T-helper 22 cell (primary cell): ENCODE data around the gene RERE.

ENCODE experiments used
- DNase-seq: peaks from one replicate; pipeline ENCODE4 v3.0.0-alpha.2; 2020; ENCODE audit warnings: low read depth

RERE gene

DNA sequence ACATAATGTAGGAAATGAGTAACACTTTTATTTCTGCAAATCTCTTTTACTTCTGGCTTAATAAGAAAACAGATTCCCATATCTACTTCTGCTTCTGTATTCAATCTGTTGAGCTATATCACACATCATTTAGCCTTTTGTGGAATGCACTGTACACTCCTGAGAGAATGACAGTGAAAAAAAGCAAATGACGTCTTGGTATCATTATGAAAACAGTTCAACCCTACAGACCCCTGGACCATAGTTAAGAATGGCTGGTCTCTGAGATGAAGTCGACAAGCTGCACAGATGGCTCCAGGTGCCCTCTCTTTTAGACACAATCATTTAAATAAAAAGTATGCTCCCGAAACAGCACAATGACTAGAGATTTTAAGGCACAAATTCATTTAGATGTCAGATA, 247.0 kb downstream of the RERE start:
- no peak for DNase-seq

DNA sequence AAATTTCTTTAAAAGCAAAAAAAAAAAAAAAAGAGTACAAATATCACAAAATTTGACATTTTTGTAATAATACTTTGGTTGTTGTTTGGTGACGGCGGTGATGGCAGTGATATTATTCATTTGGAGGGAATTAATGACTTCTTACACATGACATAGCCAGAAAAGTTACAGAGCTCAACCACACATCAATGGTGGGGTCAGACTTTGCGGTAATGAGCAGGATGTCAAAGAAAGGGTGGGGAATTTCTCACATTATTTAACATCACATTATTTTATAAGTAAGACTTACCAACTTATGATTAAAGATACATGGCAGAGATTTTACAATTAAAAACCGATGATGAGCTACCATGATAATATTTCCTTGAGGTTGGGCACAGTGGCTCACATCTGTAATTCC, 248.2 kb downstream of the RERE start:
- no peak for DNase-seq

DNA sequence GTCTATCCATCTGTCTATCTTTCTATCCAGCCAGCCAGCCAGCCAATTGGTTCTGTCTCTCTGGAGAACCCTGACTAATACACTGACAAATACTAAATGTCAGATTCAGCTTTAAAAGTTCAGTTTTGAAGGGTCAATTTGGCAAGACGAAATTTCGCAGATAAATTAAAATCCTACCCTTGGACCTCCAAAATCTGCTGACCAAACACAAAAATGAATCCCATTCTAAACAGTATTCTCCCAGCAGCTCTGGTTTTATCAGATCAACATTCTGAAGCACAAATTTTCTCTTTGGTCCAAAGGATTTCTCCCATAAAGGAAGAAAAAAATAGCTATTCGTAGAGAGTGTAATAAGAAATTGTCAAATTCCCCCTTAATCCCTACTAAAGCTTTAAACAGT, 248.6 kb downstream of the RERE start:
- DNase-seq, result no peak

DNA sequence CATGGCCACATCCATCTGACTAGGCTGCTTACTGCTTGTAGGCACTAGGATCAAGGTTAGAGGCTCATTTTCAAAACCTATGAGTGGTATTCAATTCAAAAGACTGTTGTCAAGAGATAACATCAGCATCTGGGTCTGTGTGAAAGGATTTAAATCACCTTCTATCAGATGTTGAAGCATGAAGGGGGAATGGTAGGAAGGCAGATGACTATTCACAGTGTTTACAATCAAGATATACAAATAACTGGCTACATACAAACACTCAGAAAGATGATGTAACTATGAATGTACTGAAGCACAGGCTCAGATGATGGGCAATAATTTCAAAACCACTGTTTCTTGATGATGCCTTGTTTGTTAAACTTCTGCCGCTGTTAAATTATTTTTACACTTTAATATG, 250.3 kb downstream of the RERE start:
- no peak for DNase-seq

DNA sequence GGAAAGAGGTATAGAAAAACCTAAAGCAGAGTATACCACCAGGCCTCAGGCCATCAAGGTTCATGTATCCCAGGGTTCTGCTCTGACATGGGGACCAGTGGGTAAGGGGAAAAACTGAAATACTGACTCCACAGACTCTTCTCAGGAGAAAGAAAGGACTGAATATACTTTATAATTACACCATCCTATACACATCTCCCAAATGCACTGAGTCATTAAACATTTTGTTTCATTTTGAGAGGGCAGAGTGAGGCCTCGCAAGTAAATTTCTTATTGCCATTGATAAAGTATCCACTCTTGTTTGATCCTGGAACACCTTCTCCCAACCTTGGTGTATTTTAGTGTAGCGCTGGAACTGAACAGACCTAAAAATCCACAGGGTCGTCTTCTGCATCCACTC, 251.6 kb downstream of the RERE start:
- no peak for DNase-seq

DNA sequence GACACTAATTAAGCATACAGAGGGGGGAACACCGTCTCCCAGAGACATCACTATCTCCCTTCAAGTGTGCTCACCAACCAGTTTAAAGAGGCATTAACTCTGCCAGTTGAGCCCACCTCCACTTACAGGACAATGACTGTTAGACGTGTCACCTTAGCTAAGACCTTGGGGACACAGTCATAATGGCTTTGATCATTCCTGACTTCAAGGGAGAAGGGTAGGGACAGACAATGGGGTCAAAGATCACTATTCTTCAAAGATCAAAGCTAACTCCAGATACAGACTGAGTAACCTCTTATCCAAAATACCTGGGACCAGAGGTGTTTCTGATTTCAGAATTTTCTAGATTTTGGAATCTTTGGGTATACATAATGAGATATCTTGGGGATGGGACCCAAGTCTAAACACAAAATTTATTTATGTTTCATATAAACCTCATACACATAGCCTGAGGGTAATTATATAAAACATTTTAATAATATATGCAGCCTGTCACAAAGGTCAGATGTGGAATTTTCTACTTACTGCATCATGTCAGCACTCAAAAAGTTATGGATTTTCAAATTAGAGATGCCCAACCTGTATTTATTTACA, 253.4 kb downstream of the RERE start:
- no peak for DNase-seq

DNA sequence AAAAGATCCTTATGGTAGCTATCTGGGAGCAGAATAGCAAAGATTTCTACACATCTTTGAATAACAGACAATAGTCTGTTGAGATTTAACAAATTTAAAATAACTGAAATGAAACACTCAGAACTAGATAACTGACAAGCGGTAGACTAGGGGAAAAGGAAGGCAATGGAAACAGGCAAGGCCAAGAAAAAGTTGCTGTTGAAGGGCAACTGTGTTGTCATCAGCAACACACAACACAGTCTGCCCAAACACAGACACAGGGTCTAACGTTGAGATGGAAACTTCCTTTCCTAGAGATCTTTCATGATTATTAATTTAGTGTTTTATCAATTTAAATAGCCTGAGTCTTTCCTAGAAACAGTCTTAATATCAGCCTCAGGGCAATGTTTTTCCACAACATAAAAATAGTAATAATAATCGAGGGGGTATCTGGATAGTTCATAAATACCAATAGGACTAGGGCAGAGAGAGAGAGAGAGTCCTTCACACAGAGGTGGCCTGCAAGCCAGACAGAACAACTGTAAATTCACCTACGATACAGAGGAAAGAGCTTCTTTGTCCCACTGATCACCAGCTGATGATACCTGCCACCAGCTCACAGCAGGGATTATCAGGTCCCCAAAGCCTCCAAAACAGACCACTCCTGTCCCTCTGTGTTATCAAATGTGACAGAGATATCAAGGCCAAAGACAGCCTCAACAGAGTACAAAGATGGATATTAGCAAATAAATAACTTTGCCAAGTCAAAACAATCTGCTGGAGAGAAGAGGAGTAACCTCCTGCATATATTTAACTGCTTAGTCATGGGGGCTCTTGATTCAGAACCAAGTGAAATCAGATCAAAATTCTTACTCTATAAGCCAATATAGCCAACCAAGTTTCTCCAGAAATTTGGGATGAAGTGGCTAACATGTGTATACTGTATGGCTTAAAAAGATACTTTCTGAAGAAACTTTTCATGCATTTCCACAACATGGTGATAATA, 254.3 kb downstream of the RERE start:
- no peak for DNase-seq

DNA sequence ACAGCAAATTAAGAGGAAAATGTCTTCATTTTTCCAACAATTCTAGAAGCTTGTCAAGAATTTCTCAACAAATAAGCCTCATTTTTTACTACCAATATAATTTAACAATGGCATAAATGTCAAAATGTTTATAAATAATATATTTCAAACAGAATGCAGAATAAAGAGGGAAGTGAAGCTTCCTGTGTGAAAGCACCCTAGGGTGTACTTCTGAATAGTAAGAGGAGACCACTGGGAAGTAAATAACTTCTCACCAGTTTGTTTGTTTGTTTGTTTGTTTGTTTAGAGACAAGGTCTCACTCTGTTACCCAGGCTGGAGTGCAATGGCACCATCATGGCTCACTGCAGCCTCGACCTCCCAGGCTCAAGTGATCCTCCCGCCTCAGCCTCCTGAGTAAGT, 255.2 kb downstream of the RERE start:
- DNase-seq, result no peak

DNA sequence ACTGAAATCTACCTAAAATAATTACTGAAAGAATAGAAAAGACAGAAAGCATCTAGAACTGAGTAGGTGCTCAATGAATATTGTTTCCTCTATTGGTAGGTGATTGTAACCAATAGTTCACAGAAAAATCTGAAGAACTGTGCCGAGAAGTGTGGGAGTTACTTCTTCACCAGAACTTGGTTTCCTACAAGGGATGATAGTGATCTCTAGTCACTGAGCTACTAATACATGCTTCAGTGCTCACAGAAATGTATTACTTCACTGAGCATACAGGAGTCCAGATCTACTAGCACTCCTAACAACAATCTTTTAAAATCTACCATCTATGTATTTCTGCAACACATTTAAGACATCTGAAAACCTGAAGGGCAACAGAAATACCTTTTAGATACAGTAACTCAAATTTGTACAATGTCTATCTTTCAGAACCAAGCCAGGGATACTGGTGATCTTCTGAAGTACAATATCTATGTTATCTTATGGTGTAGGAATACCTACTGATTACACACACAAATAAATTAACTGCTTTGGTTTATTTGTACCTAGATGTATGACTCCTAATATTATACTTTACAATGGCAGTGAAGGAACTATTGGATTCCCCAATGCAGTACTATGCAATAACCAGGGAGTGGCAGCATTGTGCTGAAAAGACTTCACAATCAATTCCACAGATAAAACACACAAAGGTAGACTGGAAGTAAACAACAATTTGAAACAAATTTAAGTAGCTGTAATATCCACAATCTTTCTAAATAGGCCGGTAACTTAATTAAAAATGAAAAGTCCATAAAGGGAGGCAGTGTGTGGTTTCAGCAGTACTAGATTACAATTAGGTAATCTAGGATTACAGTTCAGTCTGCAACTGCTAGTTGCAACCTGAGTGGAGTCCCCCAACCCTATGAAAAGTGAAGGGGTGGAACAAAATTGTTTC, 256.6 kb downstream of the RERE start:
- DNase-seq, result peak; percentile 7

DNA sequence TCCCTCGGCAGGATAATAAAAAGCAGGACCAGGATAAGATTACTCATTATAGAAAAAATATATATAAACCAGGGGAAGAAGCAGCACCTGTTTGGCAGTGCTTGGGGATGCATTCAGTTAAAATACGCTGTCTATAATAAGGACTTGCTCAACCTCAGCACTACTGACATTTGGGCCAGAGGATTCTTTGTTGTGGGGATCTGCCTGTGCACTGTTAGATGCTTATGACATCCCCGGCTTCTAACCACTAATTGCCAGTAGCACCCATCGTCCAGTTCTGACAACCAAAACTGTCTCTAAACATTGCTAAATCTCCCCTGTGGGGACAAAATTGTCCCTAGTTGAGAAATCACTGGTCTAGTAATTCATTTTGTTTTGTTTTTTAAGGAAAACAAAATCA, 257.4 kb downstream of the RERE start:
- DNase-seq, result no peak

DNA sequence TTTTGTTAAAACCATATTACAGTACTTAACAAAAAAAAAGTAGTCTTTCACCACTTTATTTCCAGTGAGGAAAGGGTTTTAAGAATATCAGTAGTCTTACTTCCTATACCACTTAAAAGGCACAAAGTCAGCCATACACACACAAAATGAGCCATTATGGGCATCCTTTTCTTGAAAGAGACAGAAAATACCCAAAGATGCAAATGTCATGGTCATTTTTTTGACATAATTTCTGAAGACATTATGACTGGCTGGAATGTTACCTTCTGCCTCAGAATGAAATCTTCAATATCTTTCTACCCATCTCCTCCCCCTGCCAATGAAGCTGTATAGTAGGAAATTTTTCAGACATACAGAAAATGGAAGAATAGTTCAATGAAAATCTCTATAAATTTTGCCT, 261.9 kb downstream of the RERE start:
- DNase-seq, result no peak

DNA sequence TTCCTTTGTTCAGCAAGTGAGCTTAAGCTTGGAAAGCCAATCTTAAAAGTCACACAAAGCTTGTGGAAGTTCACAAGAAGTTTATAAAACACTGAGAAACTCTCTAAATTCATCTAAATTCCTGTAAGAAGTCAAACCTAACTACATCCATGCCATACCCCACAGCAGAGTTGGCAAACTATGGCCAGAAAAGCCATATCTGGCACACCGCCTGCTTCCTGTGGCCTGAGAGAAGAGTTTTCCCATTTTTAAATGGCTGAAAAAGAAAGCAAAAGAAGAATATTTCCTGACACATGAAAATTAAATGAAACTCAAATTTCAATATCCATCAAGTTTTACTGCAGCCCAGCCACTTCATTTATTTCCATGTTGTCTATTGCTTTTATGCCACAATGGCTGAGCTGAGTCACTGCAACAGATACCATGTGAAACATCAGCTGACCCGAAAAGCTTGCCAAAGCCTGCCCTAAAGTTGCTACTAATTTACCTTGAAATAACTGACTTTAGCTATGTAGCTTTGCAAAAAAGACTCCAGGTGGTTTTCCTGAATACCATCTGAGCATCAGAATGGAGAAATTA, 262.4 kb downstream of the RERE start:
- no peak for DNase-seq

DNA sequence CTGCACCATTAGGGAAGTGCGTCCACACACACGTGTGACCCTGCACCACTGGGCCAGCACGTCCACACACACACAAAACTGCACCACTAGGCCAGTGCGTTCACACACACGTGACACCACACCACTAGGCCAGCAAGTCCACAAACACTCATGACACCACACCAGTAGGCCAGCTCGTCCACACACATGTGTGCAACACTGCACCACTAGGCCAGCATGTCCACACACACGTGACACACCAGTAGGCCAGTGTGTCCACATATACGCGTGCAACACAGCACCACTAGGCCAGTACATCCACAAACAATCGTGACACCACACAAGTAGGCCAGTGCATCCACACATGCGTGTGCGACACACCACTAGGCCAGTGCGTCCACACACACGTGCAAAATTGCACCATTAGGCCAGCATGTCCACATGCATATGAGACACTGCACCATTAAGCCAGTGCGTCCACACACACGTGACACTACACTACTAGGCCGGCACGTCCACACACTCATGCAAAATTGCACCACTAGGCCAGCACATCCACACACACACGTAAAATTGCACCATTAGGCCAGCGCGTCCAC, 264.5 kb downstream of the RERE start:
- no peak for DNase-seq

DNA sequence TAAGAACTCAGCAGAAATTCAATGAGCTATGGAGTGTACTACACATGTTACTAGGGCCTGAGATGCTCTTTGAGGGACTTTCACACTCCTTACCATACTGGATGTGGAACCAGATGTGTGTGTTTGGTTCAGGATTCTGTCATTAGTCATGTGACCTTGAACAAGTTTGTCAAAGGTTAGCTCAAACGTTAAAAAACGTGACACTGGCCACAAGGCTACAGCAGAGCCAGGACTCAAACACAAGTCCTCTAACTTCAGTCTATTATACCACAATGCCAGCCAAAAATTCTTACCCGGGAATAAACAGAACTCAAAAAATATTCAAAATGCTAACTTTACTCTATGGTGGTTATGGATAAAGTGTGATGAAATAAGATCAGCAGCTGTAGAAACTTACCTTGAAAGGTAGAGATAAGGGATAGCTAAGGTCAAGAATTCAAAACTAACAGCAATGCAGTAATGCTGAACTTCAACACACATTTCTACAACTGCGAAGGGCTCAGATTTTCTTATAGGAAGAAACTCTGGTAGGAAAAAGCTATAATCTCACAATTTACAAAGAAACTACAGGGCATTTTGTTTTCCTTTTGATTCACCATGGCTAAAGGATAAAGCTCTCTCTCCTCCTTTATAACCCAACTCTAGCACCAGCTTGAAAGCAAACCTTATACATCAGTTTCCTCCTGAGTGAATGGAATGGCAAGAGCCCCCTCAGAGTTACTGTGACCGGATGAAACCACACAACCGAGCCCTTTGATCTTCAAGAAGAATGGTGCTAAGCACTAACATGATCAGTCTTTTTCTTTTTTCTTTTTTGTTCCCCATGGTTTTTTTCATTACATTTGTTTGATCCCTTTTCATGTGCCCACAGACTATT, 265.6 kb downstream of the RERE start:
- no peak for DNase-seq

DNA sequence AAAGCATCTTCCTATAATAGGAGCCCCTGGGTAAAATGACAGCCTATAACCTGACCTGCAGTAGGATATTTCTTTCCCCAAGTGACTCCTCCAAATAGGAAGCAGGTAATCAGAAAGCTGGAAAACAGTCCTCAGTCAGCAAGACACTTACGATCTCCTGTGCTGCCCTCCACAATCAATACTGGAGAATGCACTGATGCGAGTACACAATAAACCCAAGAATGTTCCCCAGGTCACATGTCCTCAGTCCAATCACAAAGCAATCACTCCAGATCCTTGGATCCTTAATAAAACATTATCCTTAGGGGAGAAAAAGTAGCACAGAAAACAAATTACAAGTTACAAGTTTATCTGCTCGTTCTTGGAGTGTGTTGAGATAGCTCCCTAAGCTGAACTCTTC, 266.4 kb downstream of the RERE start:
- DNase-seq, result no peak

DNA sequence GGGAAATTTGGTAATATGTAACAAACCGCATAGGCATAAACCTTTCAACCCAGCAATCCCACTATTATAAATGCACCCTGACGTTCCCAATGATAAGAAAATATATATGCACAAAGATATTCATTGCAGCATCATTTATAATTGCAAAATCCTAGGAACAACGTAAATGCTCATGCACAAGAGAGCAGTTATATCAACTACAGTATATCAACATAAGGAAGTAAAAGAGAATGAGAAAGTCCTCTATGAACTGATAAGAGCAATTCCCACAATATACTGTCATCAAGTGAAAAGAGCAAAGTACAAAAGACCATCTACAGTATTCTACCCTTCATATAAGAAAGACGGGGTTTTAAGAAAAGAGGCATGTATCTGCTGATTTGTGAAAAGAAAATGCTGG, 269.6 kb downstream of the RERE start:
- DNase-seq, result no peak

DNA sequence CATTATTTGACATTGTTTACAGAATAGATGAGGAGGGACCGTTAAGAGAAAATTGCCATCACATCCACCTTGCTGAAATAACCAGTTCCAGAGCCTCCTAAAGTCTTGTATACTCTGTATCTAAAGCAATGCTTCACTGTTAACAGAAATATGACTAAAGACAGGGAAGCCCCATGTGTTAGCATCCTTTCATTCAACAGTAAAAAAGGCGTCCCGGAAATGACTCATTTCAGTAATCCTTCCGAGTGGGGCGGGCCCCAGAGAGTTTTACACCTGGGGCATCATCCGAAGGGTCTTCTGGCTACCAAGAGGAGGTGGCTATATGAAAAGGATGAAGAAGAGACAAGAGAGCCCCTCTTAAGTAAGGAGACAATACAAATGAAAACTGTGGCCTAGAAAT, 272.4 kb downstream of the RERE start:
- no peak for DNase-seq

DNA sequence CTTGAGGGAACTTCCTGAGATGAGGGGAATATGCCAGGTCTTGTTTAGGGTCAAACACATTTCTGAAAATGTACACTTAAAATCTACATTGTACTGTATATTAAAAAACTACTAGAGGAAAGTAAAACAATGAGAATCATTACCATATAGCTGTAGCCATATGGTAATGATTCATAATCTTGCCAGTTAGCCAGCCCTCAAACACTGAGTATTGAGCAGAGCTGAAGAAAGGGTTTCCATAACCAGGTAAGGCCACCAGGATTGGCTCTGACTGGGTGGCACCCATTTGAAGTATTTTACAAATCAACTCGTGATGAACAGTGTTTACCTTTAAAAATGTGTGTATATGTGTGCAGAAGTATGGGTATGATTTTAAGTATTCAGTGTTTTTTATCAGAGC, 272.8 kb downstream of the RERE start:
- DNase-seq, result no peak

DNA sequence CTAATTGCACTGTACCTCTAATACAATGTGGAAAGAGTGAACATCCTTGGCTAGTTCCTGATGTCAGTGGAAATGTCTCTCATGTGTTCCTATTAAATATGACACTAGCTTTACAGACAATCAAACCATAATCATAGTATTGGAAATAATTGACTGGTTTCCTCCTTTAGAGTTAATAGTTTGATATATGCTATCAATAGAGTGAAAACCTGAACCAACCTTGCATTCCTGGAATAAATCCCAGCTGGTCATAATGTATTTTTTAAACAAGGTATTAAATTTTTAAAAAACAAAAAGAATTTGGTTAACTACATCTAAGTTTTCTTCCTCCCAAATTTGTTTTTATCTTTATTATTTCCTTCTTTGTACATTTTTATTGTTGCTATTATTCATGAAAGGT, 273.5 kb downstream of the RERE start:
- no peak for DNase-seq

DNA sequence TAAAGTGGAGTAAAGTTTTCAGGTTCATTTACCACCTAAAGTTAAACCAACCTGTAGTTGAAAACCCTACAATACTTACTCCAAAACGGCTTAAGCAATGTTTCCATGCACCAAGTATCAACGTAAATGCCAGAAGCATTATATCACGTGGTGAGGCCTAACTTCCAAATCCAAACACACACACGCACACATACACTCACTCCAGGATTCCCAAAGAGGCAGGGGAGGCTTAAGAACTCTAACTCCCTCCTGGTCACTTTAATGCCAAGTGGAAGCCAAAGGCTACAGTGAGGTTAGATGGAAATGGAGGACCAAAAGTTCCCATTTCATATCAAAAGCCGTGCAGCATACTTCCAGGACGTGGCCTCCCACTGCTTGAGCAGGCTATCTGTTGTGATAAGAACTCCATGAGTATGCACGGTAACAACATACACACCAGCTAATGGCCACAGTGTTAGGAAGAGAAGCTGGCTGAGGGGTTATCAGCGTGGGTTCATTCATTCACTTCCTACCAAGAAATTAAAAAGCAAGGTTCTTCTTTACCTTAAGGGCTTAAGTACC, 275.4 kb downstream of the RERE start:
- DNase-seq, result no peak

DNA sequence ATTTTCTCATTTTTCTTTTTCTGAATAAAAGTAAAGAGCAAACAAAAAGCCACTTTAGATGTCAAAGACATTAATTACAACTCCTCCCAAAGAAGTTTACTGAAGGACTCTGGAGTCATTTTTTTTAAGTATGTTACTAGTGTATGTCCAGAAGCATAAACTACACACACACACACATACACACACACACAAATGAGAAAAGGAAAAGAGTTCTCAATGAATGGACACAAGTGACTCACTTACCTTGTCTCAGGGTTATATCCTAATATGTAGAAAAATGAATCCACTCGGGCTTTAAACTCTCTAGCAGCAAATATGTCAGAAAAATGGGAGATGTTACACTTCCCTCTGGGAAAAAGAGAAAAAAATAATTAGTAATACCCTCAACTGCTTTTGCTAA, 276.5 kb downstream of the RERE start:
- DNase-seq, result no peak
